Measurements from ENCODE around the gene CCAR1. TPM values are rescaled to one million over a fixed set of nuclear protein-coding genes. Genes with fewer than 3 reads are reported as not detected.
"Not testable (repeated sequence)": the region's sequence is repeated elsewhere in the genome, so short reads cannot be mapped to it uniquely, and the experiment has no call there.

The CCAR1 gene
- total and polyA plus RNA-seq, 2 of the 13 experiments (the other 11 are each of a cell fraction or from before 2014, with no cell fraction given): 74.5 to 81.6 TPM

DNA sequence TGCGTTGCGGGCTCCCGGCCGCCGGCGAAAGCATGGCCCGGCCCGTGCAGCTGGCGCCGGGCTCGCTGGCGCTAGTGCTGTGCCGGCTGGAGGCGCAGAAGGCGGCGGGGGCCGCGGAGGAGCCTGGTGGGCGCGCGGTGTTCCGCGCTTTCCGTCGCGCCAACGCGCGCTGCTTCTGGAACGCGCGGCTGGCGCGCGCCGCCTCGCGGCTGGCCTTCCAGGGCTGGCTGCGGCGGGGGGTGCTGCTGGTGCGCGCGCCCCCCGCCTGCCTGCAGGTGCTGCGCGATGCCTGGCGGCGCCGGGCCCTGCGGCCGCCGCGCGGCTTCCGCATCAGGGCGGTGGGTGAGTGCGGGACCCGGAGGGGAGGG lies 106.5 kb downstream of the CCAR1 start:
- H3K79me2 ChIP-seq (ENCODE audit: insufficient read depth, low read length); H2AFZ ChIP-seq (ENCODE audit: low read length); CTCF ChIA-PET (ENCODE audit: low intra/inter-chr PET ratio, low total read pairs); DNase-seq (ENCODE audit: low spot score); in situ Hi-C loops (cut with HindIII; ENCODE audit: extremely low pct_ligation_motif_present, low pct_unique_long_range_greater_than_20kb); H3K27ac ChIP-seq (ENCODE audit: extremely low read length, insufficient read depth, low read length); BruUV-seq (replicated peaks); FAIRE-seq; H4K20me1 ChIP-seq (ENCODE audit: insufficient read depth, low read length); H3K27me3 ChIP-seq (ENCODE audit: control insufficient read depth in 1 of 2, insufficient read depth in 2 of 2, low read length in 2 of 2); H3K36me3 ChIP-seq (replicated peaks in 1 of 2; ENCODE audit: control insufficient read depth in 1 of 2, insufficient read depth in 2 of 2, low read length in 2 of 2); H3K9me3 ChIP-seq (ENCODE audit: low read length): not testable (repeated sequence)
- 0 out of 2 replicates have a peak, but pooled peaks have one; percentile 7 for TF ChIP-seq ARNT2 (CRISPR knock-in tag; IDR thresholded peaks at IDR 0.05; ENCODE audit: low read depth)
- Histone ChIP-seq H3K4me2 (ENCODE audit: low read depth, low read length) (peak overlapping the region; percentile 97; the same call in 1 of the 2 replicates), H3K4me1 (ENCODE audit: insufficient read depth, low read length) (peaks cover 19% of the 10 kb centered on the region), H3K4me3 (replicated peaks in 1 of 3; ENCODE audit: insufficient read depth in 1 of 3, low read depth in 2 of 3, low read length in 3 of 3) (peak overlapping the region; percentile 72 to 89 (median 77); a peak in 4 of 6 replicates), H3K9ac (ENCODE audit: insufficient read depth, low read depth, low read length) (peak overlapping the region; percentile 80; the same call in 1 of the 2 replicates)
- peak; percentile 52 for ATAC-seq
- intact Hi-C loops (cut with micrococcal nuclease; ENCODE audit: unreplicated experiment): loop anchor here (1.0 to 5.0 kb wide), 2 partner anchors 50 to 70 kb away; no protein-coding TSS in a partner anchor
- POLR2A ChIA-PET: interaction anchor here (0.6 to 3.2 kb wide), 15 partner anchors 9 to 613 kb away, joined by 3 to 31 read pairs (median 5); partner anchors contain the start of genes CCAR1 and DDX50
- WGBS (ENCODE audit: low lambda C conversion rate): no CpG with 5 or more reads among the region's 58 CpGs

GRCh38 chr10:68828083-68828601 lies 107.1 kb downstream of the CCAR1 start:
- BruUV-seq (replicated peaks); H3K27ac ChIP-seq (ENCODE audit: extremely low read length, insufficient read depth, low read length); H3K9me3 ChIP-seq (ENCODE audit: low read length); H4K20me1 ChIP-seq (ENCODE audit: insufficient read depth, low read length); FAIRE-seq; H2AFZ ChIP-seq (ENCODE audit: low read length); H3K27me3 ChIP-seq (ENCODE audit: control insufficient read depth in 1 of 2, insufficient read depth in 2 of 2, low read length in 2 of 2); CTCF ChIA-PET (ENCODE audit: low intra/inter-chr PET ratio, low total read pairs); DNase-seq (ENCODE audit: low spot score); H3K79me2 ChIP-seq (ENCODE audit: insufficient read depth, low read length); H3K36me3 ChIP-seq (replicated peaks in 1 of 2; ENCODE audit: control insufficient read depth in 1 of 2, insufficient read depth in 2 of 2, low read length in 2 of 2); in situ Hi-C loops (cut with HindIII; ENCODE audit: extremely low pct_ligation_motif_present, low pct_unique_long_range_greater_than_20kb): not testable (repeated sequence)
- 8% methylated on average over 9 of the region's 59 CpGs for WGBS (ENCODE audit: low lambda C conversion rate)
- Histone ChIP-seq H3K4me1 (ENCODE audit: insufficient read depth, low read length) (peaks cover 19% of the 10 kb centered on the region), H3K4me3 (replicated peaks in 1 of 3; ENCODE audit: insufficient read depth in 1 of 3, low read depth in 2 of 3, low read length in 3 of 3) (peak overlapping the region; percentile 49 to 70 (median 62); a peak in 5 of 6 replicates), H3K4me2 (ENCODE audit: low read depth, low read length) (peak overlapping the region; percentile 77), H3K9ac (ENCODE audit: insufficient read depth, low read depth, low read length) (peak overlapping the region; percentile 47)
- intact Hi-C loops (cut with micrococcal nuclease; ENCODE audit: unreplicated experiment): loop anchor here (5.0 kb wide), 1 partner anchor 49 kb away; no protein-coding TSS in a partner anchor
- POLR2A ChIA-PET: interaction anchor here (1.4 to 3.2 kb wide), 7 partner anchors 15 to 72 kb away, joined by 6 to 31 read pairs (median 10); partner anchors contain the start of gene DDX50
- ATAC-seq: peak; percentile 75
- TF ChIP-seq PHF8 (CRISPR knock-in tag; IDR thresholded peaks at IDR 0.05): peak; percentile 42; the same call in 1 of the 2 replicates
- TF ChIP-seq UBTF (CRISPR knock-in tag; IDR thresholded peaks at IDR 0.05): 0 out of 2 replicates have a peak, but pooled peaks have one; percentile 16
- TF ChIP-seq MYPOP (CRISPR knock-in tag; IDR thresholded peaks at IDR 0.05): peak; percentile 43; the same call in 1 of the 2 replicates
- TF ChIP-seq, protein P1, sequence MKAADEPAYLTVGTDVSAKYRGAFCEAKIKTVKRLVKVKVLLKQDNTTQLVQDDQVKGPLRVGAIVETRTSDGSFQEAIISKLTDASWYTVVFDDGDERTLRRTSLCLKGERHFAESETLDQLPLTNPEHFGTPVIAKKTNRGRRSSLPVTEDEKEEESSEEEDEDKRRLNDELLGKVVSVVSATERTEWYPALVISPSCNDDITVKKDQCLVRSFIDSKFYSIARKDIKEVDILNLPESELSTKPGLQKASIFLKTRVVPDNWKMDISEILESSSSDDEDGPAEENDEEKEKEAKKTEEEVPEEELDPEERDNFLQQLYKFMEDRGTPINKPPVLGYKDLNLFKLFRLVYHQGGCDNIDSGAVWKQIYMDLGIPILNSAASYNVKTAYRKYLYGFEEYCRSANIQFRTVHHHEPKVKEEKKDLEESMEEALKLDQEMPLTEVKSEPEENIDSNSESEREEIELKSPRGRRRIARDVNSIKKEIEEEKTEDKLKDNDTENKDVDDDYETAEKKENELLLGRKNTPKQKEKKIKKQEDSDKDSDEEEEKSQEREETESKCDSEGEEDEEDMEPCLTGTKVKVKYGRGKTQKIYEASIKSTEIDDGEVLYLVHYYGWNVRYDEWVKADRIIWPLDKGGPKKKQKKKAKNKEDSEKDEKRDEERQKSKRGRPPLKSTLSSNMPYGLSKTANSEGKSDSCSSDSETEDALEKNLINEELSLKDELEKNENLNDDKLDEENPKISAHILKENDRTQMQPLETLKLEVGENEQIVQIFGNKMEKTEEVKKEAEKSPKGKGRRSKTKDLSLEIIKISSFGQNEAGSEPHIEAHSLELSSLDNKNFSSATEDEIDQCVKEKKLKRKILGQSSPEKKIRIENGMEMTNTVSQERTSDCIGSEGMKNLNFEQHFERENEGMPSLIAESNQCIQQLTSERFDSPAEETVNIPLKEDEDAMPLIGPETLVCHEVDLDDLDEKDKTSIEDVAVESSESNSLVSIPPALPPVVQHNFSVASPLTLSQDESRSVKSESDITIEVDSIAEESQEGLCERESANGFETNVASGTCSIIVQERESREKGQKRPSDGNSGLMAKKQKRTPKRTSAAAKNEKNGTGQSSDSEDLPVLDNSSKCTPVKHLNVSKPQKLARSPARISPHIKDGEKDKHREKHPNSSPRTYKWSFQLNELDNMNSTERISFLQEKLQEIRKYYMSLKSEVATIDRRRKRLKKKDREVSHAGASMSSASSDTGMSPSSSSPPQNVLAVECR (CRISPR knock-in tag; IDR thresholded peaks at IDR 0.05; ENCODE audit: borderline replicate concordance): peak; percentile 33; the same call in 1 of the 2 replicates
- 0 out of 2 replicates have a peak, but pooled peaks have one; percentile 44 for TF ChIP-seq ZNF333 (CRISPR knock-in tag; IDR thresholded peaks at IDR 0.05; ENCODE audit: borderline replicate concordance)

All from HepG2 (cell line).